Measurements from ENCODE around the gene EDNRA.

DNA sequence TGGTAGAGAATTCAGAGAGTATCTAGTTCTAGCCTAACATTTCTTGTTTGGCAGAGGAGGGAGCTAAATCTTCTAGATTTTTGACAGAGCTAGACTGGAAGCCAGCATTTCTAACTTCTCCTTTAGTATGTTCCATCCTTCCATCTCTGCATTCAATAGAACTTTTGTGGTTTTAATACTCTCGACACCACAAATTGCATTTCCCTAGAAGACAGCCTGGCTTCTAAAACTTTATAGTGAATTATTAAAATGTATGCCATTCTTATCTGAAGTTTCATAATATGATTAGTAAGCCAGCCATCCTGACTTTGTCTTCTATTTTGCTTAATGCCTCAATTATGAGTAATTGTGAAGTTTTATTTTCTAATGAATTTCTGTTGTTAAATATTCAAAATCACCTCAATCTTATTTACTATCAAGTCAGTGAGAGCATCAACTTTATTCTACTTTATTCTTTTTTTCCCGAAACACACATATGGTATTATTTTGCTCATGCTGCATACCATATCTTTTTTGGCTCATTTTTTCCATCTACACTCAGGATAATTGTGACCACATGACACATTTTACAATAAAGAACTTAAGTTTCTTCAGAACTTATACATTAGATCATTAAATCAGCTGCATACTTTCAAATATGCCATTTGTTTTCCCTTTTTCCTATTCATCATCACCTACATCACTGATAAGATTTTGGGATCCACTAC, 30.2 kb downstream of the EDNRA start:
- TF ChIP-seq EZH2 (IDR thresholded peaks at IDR 0.05; ENCODE audit: low read depth) (no peak), CTCF (conservative IDR thresholded peaks at IDR 0.05) (no peak)
